Thyroid gland (tissue), 4 donors: Measurements from ENCODE around the gene GJA1. TPM values are rescaled to one million over a fixed set of nuclear protein-coding genes. Genes with fewer than 3 reads are reported as not detected.

ENCODE experiments used
- DNase-seq, 2 donors: peaks; one replicate each; pipeline ENCODE4 v3.0.0-alpha.2; 2019
- H3K27ac ChIP-seq, 3 donors: fragments of 200-600 bp; sonication (generic); 1 replicate in 2 of 3; 2 replicates in 1 of 3; pipeline ENCODE4 v1.5.1; 2016 to 2019; ENCODE audit warnings: mild to moderate bottlenecking in 1 of 3, moderate library complexity in 1 of 3
- H3K27me3 ChIP-seq: fragments of 200-600 bp; sonication (generic); one replicate; pipeline ENCODE4 v1.5.1; 2019
- H3K36me3 ChIP-seq, 2 donors: fragments of 200-600 bp; sonication (generic); one replicate each; pipeline ENCODE4 v1.5.1; 2016 to 2019
- H3K4me1 ChIP-seq, 2 donors: fragments of 200-600 bp; sonication (generic); one replicate each; pipeline ENCODE4 v1.5.1; 2017 to 2019
- H3K4me3 ChIP-seq, 3 donors: fragments of 200-600 bp; sonication (generic); replicated peaks in 1 of 3; 1 replicate in 2 of 3; 2 replicates in 1 of 3; pipeline ENCODE4 v1.5.1; 2016; ENCODE audit warnings: mild to moderate bottlenecking in 1 of 3
- H3K9me3 ChIP-seq: fragments of 200-600 bp; sonication (generic); one replicate; pipeline ENCODE4 v1.5.1; 2017
- CTCF ChIP-seq, 6 experiments: fragments of 200-600 bp in 3 of 6; fragments of 450-650 bp in 3 of 6; sonication (generic) in 3 of 6; IDR thresholded peaks; one replicate each; pipeline ENCODE4 v1.5.1; 2016 to 2019; ENCODE audit warnings: antibody characterized with exemption in 6 of 6, mild to moderate bottlenecking in 2 of 6, inconsistent platforms in 1 of 6, moderate library complexity in 1 of 6
- POLR2A ChIP-seq, 2 donors: fragments of 450-650 bp; IDR thresholded peaks; one replicate each; pipeline ENCODE4 v1.6.1; 2017; ENCODE audit warnings: antibody characterized with exemption in 2 of 2, mild to moderate bottlenecking in 2 of 2, moderate library complexity in 1 of 2
- WGBS, 2 donors: methylation state at CpG; one replicate each; pipeline ENCODE4 v1.1.5; 2017; 5-methylcytosine and 5-hydroxymethylcytosine counted together
- intact Hi-C: fragments of 100-400 bp; cut with DNase I; formaldehyde crosslinking; loops from one replicate; pipeline ENCODE4 v1.15.1; 2023
- total RNA-seq, 4 donors: library from RNA; depleted of rRNA; stranded (reverse); fragments of >200 nt; gene quantifications; one replicate each; pipeline ENCODE4 v1.2.3, GENCODE V29; 2016

The GJA1 gene
- total RNA-seq, 4 donors from 2014 or later, result 158 to 219 (median 197) TPM

- Histone ChIP-seq H3K4me1 (peaks cover 21 to 25% of the 10 kb centered on the region in 2 donors), H3K9me3 (no peaks in the 10 kb centered on the region), H3K27me3 (no peaks in the 10 kb centered on the region), H3K4me3 (peak overlapping the region; percentile 52 to 99 (median 68)), H3K27ac (peak overlapping the region; percentile 95 to 99 (median 97)), H3K36me3 (no peaks in the 10 kb centered on the region)
- peak; percentile 65 to 66 for DNase-seq
- 1% methylated on average over 45 of the region's 45 CpGs for WGBS, 2 donors
- TF ChIP-seq POLR2A (IDR thresholded peaks at IDR 0.05) (peak in 1 of 2 donors; percentile 19), CTCF (IDR thresholded peaks at IDR 0.05) (no peak)
- intact Hi-C loops, result loop anchor here (5.0 kb wide), 1 partner anchor 70 kb away; no protein-coding TSS in a partner anchor
Observed at GRCh38 chr6:121436960-121437850, 1.8 kb downstream of the GJA1 start.

- peaks cover 28 to 31% of the 10 kb centered on the region in 2 donors for H3K4me1 ChIP-seq
- H3K9me3 ChIP-seq, result no peaks in the 10 kb centered on the region
- H3K27ac ChIP-seq, result peak overlapping the region; percentile 95 to 99 (median 97)
- H3K4me3 ChIP-seq, result peak overlapping the region; percentile 52 to 99 (median 68)
- TF ChIP-seq POLR2A (IDR thresholded peaks at IDR 0.05) (peak in 1 of 2 donors; percentile 56), CTCF (IDR thresholded peaks at IDR 0.05) (no peak)
- H3K36me3 ChIP-seq, result no peaks in the 10 kb centered on the region
- intact Hi-C loops, result loop anchor here (5.0 kb wide), 1 partner anchor 69 kb away; no protein-coding TSS in a partner anchor
- peak; percentile 59 to 61 for DNase-seq
- no peaks in the 10 kb centered on the region for H3K27me3 ChIP-seq
- 9 to 16% methylated on average over 18 of the region's 18 CpGs for WGBS, 2 donors
Observed at GRCh38 chr6:121437851-121438651, 2.6 kb downstream of the GJA1 start.

- no peak for DNase-seq
- Histone ChIP-seq H3K36me3 (no peaks in the 10 kb centered on the region), H3K4me1 (peaks cover 30 to 39% of the 10 kb centered on the region in 2 donors), H3K27ac (peak overlapping the region; percentile 95 to 99 (median 97)), H3K9me3 (no peaks in the 10 kb centered on the region), H3K4me3 (peak overlapping the region in 1 of 3 donors; percentile 68), H3K27me3 (no peaks in the 10 kb centered on the region)
- 65 to 66% methylated on average over 3 of the region's 3 CpGs for WGBS, 2 donors
- no peak for TF ChIP-seq CTCF (IDR thresholded peaks at IDR 0.05)
- TF ChIP-seq POLR2A (IDR thresholded peaks at IDR 0.05), result no peak
- intact Hi-C loops, result loop anchor here (5.0 kb wide), 1 partner anchor 68 kb away; no protein-coding TSS in a partner anchor
Observed at GRCh38 chr6:121438869-121439268, 3.4 kb downstream of the GJA1 start.

- Histone ChIP-seq H3K27ac (peak overlapping the region; percentile 95 to 99 (median 97)), H3K9me3 (no peaks in the 10 kb centered on the region), H3K4me3 (peak overlapping the region in 1 of 3 donors; percentile 11), H3K4me1 (peaks cover 31 to 42% of the 10 kb centered on the region in 2 donors), H3K36me3 (no peaks in the 10 kb centered on the region), H3K27me3 (no peaks in the 10 kb centered on the region)
- no peak for DNase-seq
- intact Hi-C loops, result loop anchor here (5.0 kb wide), 1 partner anchor 68 kb away; no protein-coding TSS in a partner anchor
- TF ChIP-seq POLR2A (IDR thresholded peaks at IDR 0.05) (no peak), CTCF (IDR thresholded peaks at IDR 0.05) (no peak)
Observed at GRCh38 chr6:121439475-121439874, 4.0 kb downstream of the GJA1 start.
